ENCODE results near the gene SYT12.

Gene SYT12

GRCh38 chr11:67066333-67066709, 43.4 kb downstream of the SYT12 start:
- TF ChIP-seq CTCF (IDR thresholded peaks at IDR 0.05; ENCODE audit: control insufficient read depth, insufficient read depth, low read depth, low read length, missing control alignments) = no peak
- DNase-seq (ENCODE audit: low read depth) = no peak
- H3K4me3 ChIP-seq (ENCODE audit: control insufficient read depth, low read depth, low read length) = no peak overlapping the region

- no peak for DNase-seq (ENCODE audit: low read depth)
- no peak overlapping the region for H3K4me3 ChIP-seq (ENCODE audit: control insufficient read depth, low read depth, low read length)
These were observed 48.7 kb downstream of the SYT12 start for GRCh38 chr11:67071420-67072284.

DNA sequence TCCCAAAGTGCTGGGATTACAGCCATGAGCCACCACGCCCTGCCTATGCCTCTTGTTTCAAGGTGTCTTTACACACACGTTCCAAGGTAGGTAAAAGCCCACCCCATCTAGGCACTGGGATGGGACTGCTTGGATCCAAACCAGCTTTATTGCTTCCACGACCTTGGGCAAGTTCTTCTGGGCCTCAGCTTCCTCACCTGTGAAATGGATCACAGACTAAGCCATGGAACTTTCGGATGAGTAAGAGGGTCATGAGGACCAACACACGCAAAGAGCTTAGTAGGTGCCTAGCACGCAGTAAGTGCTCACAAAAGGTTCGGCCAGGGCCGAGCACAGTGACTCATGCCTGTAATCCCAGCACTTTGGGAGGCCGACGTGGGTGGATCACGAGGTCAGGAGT, 49.4 kb downstream of the SYT12 start:
- DNase-seq (ENCODE audit: low read depth) = no peak
- no peak overlapping the region for H3K4me3 ChIP-seq (ENCODE audit: control insufficient read depth, low read depth, low read length)
- no peak for TF ChIP-seq CTCF (IDR thresholded peaks at IDR 0.05; ENCODE audit: control insufficient read depth, insufficient read depth, low read depth, low read length, missing control alignments)

More at GRCh38 chr11:67071420-67072284, 48.7 kb downstream of the SYT12 start:
- peak; percentile 82 for TF ChIP-seq CTCF (IDR thresholded peaks at IDR 0.05; ENCODE audit: control insufficient read depth, insufficient read depth, low read depth, low read length, missing control alignments)

DNA sequence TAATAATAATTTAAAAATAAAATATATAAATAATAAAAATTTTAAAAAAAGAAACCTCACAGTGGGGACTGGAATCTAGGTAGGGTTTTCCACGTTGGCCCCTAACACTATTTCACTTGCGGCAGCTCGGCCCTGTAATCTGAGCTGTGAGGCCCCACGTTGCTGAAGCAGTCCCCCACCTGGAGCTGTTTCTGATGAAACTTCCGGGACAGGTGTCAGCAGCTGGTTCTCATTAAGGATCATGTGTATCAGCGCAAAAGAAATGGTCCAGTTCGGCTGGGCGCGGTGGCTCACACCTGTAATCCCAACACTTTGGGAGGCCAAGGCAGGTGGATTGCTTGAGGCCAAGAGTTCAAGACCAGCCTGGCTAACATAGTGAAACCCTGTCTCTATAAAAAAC, 51.0 kb downstream of the SYT12 start:
- H3K4me3 ChIP-seq (ENCODE audit: control insufficient read depth, low read depth, low read length) = no peak overlapping the region
- no peak for DNase-seq (ENCODE audit: low read depth)
- TF ChIP-seq CTCF (IDR thresholded peaks at IDR 0.05; ENCODE audit: control insufficient read depth, insufficient read depth, low read depth, low read length, missing control alignments) = no peak

- no peak overlapping the region for H3K4me3 ChIP-seq (ENCODE audit: control insufficient read depth, low read depth, low read length)
- no peak for TF ChIP-seq CTCF (IDR thresholded peaks at IDR 0.05; ENCODE audit: control insufficient read depth, insufficient read depth, low read depth, low read length, missing control alignments)
- DNase-seq (ENCODE audit: low read depth) = no peak
These were observed 53.3 kb downstream of the SYT12 start for GRCh38 chr11:67076202-67076601.

- no peak for DNase-seq (ENCODE audit: low read depth)
- no peak overlapping the region for H3K4me3 ChIP-seq (ENCODE audit: control insufficient read depth, low read depth, low read length)
- no peak for TF ChIP-seq CTCF (IDR thresholded peaks at IDR 0.05; ENCODE audit: control insufficient read depth, insufficient read depth, low read depth, low read length, missing control alignments)
These were observed 56.3 kb downstream of the SYT12 start for GRCh38 chr11:67079065-67079705.
